Measurements from ENCODE around the gene DNAJB5.

The DNAJB5 gene

DNA sequence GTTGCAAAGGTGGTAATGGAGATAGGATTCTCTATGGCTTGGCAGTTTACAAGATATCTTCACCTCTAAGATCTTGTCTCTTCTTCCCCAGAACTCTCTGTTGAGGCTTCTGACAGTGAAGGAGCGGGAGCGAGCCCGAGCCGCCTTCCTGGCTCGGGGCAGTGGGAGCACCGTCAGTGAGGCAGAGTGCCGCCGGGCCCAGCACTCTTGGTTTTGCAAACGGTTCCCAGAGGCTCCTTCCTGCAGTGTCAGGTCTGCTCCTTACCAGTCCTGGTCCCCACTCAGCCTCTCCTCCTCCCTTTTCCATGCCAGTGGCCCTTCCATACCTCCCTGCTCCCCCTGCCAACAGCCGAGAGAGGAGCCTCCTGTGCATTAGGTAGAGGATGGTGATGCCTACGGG, 12.6 kb upstream of the DNAJB5 start:
- peaks cover 26 to 27% of the 10 kb centered on the region in 2 experiments for H3K4me1 ChIP-seq (ENCODE audit: control insufficient read depth in 1 of 2, insufficient read depth in 1 of 2, low read depth in 1 of 2, low read length in 1 of 2)
- no peak overlapping the region for H3K4me3 ChIP-seq (ENCODE audit: low read depth in 1 of 2, low read length in 1 of 2)
- no peak overlapping the region for H3K27ac ChIP-seq
- TF ChIP-seq, protein P1, sequence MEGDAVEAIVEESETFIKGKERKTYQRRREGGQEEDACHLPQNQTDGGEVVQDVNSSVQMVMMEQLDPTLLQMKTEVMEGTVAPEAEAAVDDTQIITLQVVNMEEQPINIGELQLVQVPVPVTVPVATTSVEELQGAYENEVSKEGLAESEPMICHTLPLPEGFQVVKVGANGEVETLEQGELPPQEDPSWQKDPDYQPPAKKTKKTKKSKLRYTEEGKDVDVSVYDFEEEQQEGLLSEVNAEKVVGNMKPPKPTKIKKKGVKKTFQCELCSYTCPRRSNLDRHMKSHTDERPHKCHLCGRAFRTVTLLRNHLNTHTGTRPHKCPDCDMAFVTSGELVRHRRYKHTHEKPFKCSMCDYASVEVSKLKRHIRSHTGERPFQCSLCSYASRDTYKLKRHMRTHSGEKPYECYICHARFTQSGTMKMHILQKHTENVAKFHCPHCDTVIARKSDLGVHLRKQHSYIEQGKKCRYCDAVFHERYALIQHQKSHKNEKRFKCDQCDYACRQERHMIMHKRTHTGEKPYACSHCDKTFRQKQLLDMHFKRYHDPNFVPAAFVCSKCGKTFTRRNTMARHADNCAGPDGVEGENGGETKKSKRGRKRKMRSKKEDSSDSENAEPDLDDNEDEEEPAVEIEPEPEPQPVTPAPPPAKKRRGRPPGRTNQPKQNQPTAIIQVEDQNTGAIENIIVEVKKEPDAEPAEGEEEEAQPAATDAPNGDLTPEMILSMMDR (IDR thresholded peaks at IDR 0.05): no peak
- no peaks in the 10 kb centered on the region for H3K36me3 ChIP-seq
- H3K9me3 ChIP-seq: no peaks in the 10 kb centered on the region
- H3K27me3 ChIP-seq: no peaks in the 10 kb centered on the region

DNA sequence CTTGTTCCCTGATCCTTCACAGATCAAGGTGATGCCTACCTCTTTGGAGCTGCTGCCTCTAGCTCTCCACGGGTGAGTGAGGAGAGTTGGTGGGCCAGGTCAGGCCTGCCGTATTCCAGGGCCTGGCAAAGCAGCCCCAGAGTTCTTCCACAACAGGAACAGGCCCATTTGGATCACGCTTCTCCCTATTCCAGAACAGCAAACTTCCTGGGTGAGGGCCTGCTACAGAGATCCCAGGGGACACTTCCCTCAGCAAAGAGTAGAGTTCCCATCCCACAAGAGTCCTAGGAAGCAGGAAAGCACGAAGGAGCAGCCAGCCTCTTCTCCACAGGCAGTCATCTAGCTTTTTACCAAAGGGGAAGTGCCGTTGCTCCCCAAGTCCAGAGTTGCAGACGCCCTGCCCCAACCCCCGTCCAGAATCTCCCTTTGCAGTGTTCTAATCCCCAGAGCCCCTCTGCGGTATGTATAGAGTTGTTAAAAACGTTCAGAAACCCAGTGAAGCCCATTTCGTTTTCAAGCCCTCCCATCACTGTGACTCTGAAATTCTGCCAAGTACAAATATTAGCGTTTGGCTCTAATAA, 9.3 kb upstream of the DNAJB5 start:
- Histone ChIP-seq H3K9me3 (no peaks in the 10 kb centered on the region), H3K27me3 (no peaks in the 10 kb centered on the region), H3K36me3 (no peaks in the 10 kb centered on the region), H3K4me3 (ENCODE audit: low read depth in 1 of 2, low read length in 1 of 2) (peak overlapping the region in 1 of 2 experiments; percentile 50), H3K27ac (peak overlapping the region; percentile 96), H3K4me1 (ENCODE audit: control insufficient read depth in 1 of 2, insufficient read depth in 1 of 2, low read depth in 1 of 2, low read length in 1 of 2) (peaks cover 59 to 60% of the 10 kb centered on the region in 2 experiments)
- TF ChIP-seq, protein P1 (IDR thresholded peaks at IDR 0.05): no peak

DNA sequence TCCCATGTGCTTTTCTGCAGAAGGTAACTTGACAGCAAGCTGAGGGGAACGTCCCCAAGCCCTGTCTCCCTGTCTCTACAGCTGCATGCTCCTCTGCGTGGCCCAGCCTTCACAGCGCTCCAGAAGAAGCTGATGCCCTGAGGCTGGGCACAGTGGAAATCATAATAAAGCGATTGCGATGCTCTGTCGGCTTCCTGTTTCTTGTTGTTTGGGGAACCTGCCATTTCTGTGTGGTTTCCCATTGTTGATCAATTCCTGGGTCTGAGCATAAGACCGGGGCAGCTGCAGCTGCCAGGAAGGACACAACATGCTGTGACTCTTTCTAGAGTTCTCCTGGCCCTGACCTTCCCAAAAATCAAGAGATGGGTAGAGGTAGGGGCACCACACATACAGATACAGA, 7.2 kb upstream of the DNAJB5 start:
- Histone ChIP-seq H3K27ac (peak overlapping the region; percentile 96), H3K27me3 (peaks cover 4% of the 10 kb centered on the region), H3K9me3 (no peaks in the 10 kb centered on the region), H3K4me1 (ENCODE audit: control insufficient read depth in 1 of 2, insufficient read depth in 1 of 2, low read depth in 1 of 2, low read length in 1 of 2) (peaks cover 79 to 80% of the 10 kb centered on the region in 2 experiments), H3K4me3 (ENCODE audit: low read depth in 1 of 2, low read length in 1 of 2) (peak overlapping the region; percentile 29 to 50), H3K36me3 (no peaks in the 10 kb centered on the region)
- TF ChIP-seq, protein P1 (IDR thresholded peaks at IDR 0.05): no peak

DNA sequence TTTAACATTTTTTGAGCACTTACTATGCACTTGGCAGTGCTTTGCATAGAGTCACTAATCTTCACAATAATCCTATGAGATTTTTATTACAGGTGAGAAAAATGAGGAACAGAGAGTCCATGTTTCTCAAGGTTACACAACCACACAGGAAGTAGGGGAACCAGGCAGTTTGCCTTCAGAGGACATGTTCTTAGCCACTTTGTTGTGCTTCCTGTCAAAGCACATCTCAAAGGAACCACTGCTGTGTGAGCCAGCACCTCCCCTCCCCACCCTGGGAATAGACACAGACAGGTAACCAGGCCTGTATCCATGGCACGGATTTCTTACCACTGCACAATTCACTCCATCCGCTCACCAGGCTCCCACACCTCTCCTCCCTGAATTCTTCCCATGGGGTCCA, 6.3 kb upstream of the DNAJB5 start:
- peaks cover 13% of the 10 kb centered on the region for H3K27me3 ChIP-seq
- H3K9me3 ChIP-seq: no peaks in the 10 kb centered on the region
- peaks cover 88% of the 10 kb centered on the region in 2 experiments for H3K4me1 ChIP-seq (ENCODE audit: control insufficient read depth in 1 of 2, insufficient read depth in 1 of 2, low read depth in 1 of 2, low read length in 1 of 2)
- H3K27ac ChIP-seq: peak overlapping the region; percentile 96
- peak overlapping the region; percentile 29 to 50 for H3K4me3 ChIP-seq (ENCODE audit: low read depth in 1 of 2, low read length in 1 of 2)
- TF ChIP-seq, protein P1 (IDR thresholded peaks at IDR 0.05): no peak
- H3K36me3 ChIP-seq: no peaks in the 10 kb centered on the region

DNA sequence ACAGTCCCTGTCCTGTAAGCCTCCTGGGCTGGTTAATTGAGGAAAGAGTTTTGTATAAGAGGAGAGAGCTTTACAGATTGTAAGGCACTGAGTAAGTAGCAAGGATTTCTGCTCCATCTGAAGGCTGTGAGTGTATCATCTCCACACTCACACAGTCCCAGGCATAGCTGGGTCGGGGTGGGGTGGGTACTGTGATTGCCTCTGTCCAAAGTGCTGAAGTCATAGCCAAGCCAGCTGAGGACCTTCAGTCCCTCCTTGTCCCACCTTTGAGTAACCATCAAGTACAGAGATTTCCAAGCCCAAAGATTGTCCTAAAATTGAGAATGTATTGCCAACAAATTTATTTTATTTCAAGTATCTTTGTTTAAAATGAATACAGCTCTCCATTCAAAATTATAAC, 5.5 kb upstream of the DNAJB5 start:
- TF ChIP-seq, protein P1 (IDR thresholded peaks at IDR 0.05): no peak
- Histone ChIP-seq H3K4me1 (ENCODE audit: control insufficient read depth in 1 of 2, insufficient read depth in 1 of 2, low read depth in 1 of 2, low read length in 1 of 2) (peaks cover 95 to 96% of the 10 kb centered on the region in 2 experiments), H3K4me3 (ENCODE audit: low read depth in 1 of 2, low read length in 1 of 2) (peak overlapping the region in 1 of 2 experiments; percentile 50), H3K9me3 (no peaks in the 10 kb centered on the region), H3K36me3 (no peaks in the 10 kb centered on the region), H3K27ac (peak overlapping the region; percentile 96), H3K27me3 (peaks cover 21% of the 10 kb centered on the region)

Measured in neutrophil (primary cell).